GM21423 (cell line): ENCODE data around the gene FOXP2.
"Not testable (repeated sequence)": the region's sequence is repeated elsewhere in the genome, so short reads cannot be mapped to it uniquely, and the experiment has no call there.

Source experiments
- ATAC-seq: cut with Tn5 transposase; IDR thresholded peaks from one replicate; pipeline ENCODE4 v1.9.1; 2021; ENCODE audit warnings: mild to moderate bottlenecking, moderate library complexity; ENCODE audit not compliant: unreplicated experiment

Gene FOXP2

GRCh38 chr7:114574384-114574783, 159.8 kb downstream of the FOXP2 start:
- ATAC-seq = no peak

- ATAC-seq = no peak
These were observed 160.5 kb downstream of the FOXP2 start for GRCh38 chr7:114575098-114575497.

DNA sequence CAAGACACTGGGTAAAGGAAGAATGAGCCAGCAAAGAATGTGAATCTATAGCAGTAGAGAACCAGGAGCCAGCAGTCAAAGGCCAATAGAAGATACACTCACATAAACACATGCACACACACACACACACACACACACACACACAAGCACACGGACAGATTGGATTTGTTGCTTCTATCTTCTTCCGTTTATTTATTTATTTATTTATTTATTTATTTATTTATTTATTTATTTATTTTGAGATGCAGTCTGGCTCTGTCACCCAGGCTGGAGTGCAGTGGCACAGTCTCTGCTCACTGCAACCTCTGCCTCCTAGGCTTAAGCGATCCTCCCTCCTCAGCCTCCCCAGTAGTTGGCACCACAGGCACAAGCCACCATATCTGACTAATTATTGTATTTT, 166.3 kb downstream of the FOXP2 start:
- ATAC-seq = not testable (repeated sequence)

GRCh38 chr7:114588506-114588905, 173.9 kb downstream of the FOXP2 start:
- no peak for ATAC-seq

- ATAC-seq = no peak
These were observed 174.8 kb downstream of the FOXP2 start for GRCh38 chr7:114589436-114589835.

DNA sequence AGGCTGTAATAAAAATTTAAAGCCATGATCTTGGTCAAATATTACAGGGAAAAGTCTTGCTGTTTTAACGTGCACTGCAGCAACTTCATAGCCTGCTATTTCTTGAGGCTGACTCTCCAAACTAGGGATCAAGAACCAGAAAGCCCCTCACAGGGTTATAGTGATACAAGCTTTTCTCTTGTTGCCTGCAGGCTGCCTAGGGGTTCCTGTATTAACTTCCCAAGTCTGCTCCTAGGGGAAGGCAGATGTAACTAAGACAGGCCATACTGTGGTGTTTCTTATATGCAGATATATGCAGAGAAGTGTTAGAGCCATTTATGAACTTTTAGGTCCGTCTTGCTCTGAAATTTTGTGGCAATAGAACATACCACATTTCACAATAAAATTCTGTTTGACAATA, 175.7 kb downstream of the FOXP2 start:
- no peak for ATAC-seq

GRCh38 chr7:114598946-114599345, 184.3 kb downstream of the FOXP2 start:
- ATAC-seq = no peak

- ATAC-seq = no peak
These were observed 191.5 kb downstream of the FOXP2 start for GRCh38 chr7:114606100-114606499.

DNA sequence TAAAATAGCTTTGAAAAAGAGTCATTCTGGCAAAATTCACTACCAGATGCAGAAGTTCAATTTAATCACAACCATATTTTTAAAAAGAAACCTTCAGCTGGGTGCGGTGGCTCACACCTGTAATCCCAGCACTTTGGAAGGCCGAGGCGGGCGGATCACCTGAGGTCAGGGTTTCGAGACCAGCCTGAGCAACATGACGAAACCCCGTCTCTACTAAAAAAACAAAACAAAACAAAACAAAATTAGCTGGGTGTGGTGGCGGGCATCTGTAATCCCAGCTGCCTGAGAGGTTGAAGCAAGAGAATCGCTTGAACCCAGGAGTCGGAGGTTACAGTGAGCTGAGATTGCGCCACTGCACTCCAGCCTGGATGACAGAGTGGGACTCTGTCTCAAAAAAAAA, 194.2 kb downstream of the FOXP2 start:
- not testable (repeated sequence) for ATAC-seq

- no peak for ATAC-seq
These were observed 205.6 kb downstream of the FOXP2 start for GRCh38 chr7:114620208-114620607.

DNA sequence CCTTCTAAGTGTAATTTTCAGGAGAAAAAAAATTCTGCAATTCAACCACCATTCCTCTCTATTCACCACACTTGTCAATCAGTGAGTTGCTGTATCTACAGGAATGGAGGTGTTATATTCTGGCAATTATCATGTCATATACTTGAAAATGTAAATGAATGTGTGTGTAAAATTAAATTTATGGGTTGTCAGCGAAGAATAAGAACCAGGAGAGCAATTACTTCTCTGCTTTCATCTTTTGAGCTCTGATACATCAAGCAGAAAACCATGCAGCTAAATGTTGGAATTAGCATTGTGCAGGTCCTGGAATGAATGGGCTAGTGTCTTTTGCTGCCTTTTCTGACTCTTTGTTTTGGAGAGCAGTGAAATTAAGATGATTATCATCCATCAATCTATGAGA, 207.6 kb downstream of the FOXP2 start:
- ATAC-seq = no peak

DNA sequence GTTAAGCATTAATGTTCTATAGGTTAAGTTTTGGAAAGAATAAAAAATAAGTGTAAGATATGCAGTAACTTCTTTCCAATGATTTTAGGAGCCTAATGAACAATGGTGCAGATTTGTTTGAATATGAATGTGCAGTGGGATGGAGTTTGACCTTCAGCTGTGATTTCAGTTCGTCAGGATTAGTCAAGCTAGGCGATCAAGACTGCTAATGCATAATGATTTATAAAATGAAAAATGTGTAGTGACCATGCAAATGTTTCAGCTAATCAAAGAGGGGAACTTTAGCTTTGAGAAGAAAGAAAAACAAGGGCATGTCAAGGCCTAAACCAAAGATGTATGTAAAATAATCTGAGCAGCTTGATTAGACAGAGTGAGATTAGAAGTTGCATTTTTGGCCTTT, 208.5 kb downstream of the FOXP2 start:
- ATAC-seq = no peak

GRCh38 chr7:114627231-114627630, 212.6 kb downstream of the FOXP2 start:
- ATAC-seq = no peak

- no peak for ATAC-seq
These were observed 213.7 kb downstream of the FOXP2 start for GRCh38 chr7:114628362-114628761.

DNA sequence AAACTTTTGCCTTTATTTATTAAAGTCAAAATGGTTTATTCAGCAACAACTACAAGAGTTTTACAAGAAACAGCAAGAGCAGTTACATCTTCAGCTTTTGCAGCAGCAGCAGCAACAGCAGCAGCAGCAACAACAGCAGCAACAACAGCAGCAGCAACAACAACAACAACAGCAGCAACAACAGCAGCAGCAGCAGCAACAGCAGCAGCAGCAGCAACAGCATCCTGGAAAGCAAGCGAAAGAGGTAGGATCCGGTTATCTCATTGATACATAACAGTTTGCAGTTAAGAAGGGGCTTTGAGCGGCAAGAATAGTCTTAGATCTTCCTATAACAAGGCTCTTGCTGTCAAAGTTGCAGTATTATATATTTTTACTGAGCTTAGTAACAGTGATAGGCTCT, 215.1 kb downstream of the FOXP2 start:
- no peak for ATAC-seq

DNA sequence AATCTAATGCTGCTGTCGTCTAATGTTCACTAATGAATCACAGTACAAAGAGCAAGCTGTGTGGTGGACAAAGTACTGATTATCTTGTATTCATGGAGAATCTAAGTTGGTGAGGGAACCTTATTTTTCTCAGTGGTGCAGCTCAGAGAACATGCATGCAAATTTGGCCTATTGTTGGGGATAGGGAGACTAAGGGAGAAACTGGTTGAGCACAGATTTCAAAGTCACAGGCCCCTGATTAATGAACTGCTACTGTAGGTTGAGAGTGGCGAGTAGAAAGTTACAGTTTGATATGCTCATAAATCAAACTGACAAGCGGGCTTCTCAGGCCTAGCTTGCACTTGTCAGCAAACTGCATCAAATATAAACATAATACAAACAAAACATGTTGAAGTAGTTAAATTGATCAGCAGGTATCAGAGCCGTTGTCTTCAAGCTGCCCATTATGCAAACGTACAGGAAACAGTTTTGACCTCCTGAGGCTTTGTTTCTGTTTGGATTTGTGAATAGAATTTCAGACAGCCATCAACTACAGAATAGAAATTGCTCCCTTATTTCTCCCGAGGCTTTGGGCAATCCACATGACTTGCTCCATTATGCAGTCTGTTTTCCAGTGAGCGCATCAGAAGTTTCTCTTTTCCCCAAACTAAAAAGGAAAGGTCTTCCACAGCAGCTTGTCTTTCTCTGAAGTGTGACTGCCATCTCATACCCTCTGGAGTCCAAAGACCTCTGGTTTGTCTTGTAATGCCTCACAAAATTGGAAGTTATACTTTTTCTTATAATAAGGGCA, 215.8 kb downstream of the FOXP2 start:
- ATAC-seq = no peak

- ATAC-seq = no peak
These were observed 216.7 kb downstream of the FOXP2 start for GRCh38 chr7:114631249-114631822.

DNA sequence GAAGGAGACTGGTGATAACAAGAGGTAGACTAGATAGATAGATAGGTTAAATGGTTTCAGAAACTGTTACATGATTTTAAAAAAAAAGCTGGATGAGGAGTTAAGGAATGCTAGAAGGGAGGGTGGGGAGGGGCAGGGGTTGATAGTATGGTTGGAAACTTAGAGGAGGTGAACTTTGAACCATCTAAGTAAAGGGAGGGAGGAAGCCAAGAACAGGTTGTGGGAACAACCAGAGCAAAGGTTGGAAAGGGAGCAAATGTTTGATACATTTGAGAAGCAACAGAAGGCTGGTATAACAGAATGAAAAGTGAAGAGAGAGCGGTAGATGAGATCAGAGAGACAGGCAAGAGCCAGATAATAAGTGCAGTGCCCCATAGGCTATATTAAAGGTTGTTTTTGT, 224.8 kb downstream of the FOXP2 start:
- no peak for ATAC-seq

- ATAC-seq = no peak
These were observed 229.8 kb downstream of the FOXP2 start for GRCh38 chr7:114644455-114644854.

GRCh38 chr7:114645451-114645850, 230.8 kb downstream of the FOXP2 start:
- no peak for ATAC-seq

DNA sequence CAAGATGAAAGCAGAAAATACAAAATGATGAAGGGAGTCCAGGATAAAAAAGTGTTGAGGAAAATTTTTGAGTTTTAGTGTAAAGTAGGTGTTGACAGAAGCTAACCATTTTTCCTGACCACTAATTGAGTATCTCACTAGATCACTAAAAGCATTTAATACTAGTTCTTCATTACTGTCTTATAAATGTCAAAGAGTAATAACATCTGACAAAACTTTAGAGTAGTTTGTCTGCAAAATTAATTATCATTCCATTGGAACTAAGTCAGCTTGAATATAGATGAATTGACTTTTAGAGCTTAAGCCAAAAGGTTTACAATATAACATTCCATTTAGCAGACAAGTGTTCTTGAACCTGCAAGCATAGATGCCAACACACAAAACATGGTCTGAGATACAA, 232.9 kb downstream of the FOXP2 start:
- no peak for ATAC-seq

DNA sequence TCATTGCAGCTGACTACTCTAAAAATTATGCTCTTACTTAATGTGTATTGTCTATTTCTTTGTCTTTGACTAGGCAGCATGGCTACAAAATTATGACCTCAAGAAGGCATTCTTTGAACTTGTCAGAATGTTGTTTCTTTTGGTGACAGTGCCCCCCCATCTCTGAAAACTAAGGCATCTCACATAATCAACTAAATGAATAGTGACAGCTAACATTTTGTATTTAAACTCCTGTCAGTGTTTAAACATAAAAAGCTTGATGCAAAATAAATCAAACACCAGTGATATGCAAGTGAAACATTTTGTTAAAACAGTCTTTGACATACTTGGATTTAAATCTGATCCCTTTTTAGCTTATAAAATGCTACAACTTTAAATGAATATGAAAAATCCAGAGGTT, 233.5 kb downstream of the FOXP2 start:
- no peak for ATAC-seq

DNA sequence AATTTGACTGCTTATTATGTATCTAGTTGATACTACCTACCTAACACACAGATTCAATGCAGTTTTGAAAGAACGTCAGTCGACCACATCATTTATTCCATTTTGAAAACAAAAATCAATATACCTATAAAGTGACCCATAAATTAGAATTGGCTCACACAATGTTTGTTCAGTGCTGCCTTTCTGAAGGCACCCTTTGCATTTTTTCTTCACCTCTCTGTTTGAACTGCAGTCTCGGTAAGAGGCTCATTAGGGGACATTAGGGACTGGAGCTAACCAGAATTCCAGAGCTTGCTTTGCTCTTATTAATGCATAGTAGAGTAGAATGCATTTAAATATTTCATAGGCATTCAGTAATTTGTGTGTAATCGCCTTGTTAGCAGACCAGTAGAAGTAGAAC, 234.1 kb downstream of the FOXP2 start:
- no peak for ATAC-seq
